Ramos (cell line): ENCODE results near the gene CHRND.
"Not testable (repeated sequence)": the region's sequence is repeated elsewhere in the genome, so short reads cannot be mapped to it uniquely, and the experiment has no call there.

Experiments
- in situ Hi-C: fragments of 300-500 bp; cut with MboI; formaldehyde crosslinking; loops from one replicate; pipeline ENCODE4 v1.14.3; 2022; ENCODE audit warnings: low sequenced_read_pairs; ENCODE audit not compliant: unreplicated experiment

Gene CHRND

GRCh38 chr2:232563580-232563979 lies 37.6 kb downstream of the CHRND start:
- in situ Hi-C loops = no loop called here

- in situ Hi-C loops = no loop called here
Observed at GRCh38 chr2:232567721-232568120, 41.8 kb downstream of the CHRND start.

DNA sequence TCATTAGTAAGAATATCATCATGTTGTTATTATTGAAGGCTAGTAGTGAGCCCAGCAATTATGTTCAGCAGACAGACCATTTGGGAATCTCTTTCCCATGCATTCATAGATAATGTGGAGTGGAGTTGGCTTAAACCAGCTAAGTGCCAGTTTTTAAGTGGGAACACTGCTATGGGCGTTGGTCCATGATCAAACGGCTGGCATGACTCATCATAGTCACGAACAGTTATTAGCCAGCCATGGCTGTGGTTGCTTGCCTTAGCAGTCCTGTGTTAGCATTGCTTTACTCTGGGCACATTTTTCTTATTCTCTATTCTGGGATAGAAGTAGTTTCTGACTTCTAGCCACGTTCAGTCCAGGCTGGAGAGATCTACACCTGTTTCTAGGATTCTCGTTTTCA lies 42.2 kb downstream of the CHRND start:
- in situ Hi-C loops = no loop called here

DNA sequence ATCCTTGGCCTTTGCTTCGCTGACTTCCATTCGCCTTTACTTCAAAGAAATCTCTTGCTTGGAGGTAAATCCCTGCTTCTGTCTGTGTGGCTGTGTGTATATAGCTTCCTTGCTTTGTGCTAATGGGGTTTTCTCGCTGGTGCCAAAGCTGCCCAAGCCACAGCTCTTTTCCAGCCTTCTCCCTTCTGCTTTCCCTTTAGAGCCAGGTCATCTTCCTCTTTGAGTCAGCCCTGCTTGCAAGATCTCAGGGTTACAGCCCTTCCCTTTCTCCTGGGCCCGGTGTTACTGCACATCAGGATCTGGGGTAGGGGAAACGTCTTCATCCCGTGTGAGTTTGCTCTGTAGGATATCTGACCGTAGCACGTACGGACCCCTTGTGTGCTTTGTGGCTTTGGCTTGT lies 43.6 kb downstream of the CHRND start:
- in situ Hi-C loops = no loop called here

- in situ Hi-C loops = not testable (repeated sequence)
Observed at GRCh38 chr2:232570481-232570880, 44.5 kb downstream of the CHRND start.

GRCh38 chr2:232571026-232571474 lies 45.1 kb downstream of the CHRND start:
- in situ Hi-C loops = no loop called here

- in situ Hi-C loops = no loop called here
Observed at GRCh38 chr2:232573042-232573441, 47.1 kb downstream of the CHRND start.

- in situ Hi-C loops = no loop called here
Observed at GRCh38 chr2:232573771-232574435, 47.9 kb downstream of the CHRND start.

GRCh38 chr2:232574674-232575403 lies 48.9 kb downstream of the CHRND start:
- in situ Hi-C loops = no loop called here

- in situ Hi-C loops = no loop called here
Observed at GRCh38 chr2:232575404-232575746, 49.4 kb downstream of the CHRND start.

DNA sequence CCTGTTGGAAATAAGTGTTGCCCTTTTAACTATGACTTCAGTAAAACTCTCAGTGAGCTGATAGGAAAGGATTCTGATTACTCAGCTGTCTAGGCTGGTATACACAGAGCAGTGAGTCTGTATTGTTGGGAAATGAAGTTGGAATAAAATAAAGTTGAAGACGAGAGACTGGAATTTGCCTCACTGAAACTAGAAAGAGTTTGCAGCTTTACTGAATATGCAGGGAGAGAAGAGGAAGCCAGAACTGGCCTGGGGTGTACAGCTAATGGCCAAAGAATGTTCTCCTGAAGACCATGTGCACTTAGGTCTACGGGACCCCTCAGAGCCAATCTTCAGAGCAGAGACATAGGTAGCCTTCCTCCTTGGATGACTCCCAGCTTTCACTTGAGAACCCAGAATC lies 51.0 kb downstream of the CHRND start:
- in situ Hi-C loops = no loop called here

GRCh38 chr2:232577841-232578240 lies 51.9 kb downstream of the CHRND start:
- in situ Hi-C loops = no loop called here

DNA sequence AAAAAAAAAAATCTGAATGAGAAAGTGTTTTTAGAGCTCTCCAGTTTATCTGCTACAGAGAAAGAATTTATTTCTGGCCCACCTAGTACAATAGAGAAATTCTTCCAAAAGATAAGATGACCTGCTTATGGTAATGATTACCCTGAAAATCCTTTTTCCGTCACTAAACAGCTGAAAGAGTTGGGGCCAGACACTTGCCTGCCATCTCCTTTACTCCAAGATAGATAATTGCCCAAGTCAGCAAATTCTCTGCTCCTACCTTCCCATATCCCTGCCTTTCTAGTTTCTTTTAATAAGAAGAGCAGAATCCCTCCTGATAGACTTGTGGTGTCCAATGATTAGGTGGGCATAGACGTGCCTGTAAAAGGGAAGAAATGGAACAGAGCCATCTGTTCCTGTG lies 52.7 kb downstream of the CHRND start:
- in situ Hi-C loops = no loop called here

DNA sequence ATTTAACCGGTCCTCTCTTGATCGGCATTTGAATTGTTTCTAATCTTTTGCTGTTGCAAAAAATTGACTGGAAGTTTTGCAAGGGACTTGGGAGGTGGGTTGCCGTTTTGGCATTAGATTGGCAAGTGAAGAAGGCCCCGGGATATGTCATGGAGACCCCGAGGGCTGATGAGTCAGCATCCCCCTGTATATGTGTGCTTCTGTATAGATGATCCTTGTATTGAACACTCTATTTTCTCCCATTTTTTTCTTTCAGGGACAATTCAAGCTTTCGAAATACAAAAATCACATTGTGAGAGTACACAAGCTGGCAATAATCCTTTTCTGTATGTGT lies 54.7 kb downstream of the CHRND start:
- in situ Hi-C loops = no loop called here

- in situ Hi-C loops = no loop called here
Observed at GRCh38 chr2:232581725-232582124, 55.8 kb downstream of the CHRND start.

- in situ Hi-C loops = no loop called here
Observed at GRCh38 chr2:232584238-232584637, 58.3 kb downstream of the CHRND start.
